Measurements from ENCODE around the gene RARRES2.
"Not testable (repeated sequence)": the region's sequence is repeated elsewhere in the genome, so short reads cannot be mapped to it uniquely, and the experiment has no call there.

The RARRES2 gene

DNA sequence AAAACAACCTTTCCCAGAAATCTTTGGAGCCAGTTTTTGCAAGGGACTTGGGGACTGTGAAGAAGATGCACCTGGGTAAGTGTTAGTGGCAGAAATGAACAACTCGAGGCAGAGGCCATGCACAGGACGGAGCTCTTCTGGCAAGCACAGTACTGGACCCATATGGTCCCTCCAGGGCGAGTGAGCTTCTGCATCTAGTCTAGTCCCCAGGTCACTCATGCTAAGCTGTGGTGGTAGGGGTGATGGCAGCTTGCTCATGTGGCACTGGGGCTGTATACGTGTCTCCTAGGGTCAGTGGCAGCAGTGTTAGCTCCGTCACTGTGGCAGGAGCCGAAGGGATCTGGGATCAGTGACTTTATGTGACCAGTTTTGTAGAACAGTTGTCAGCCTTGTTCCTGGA, 27.6 kb downstream of the RARRES2 start:
- no peak for DNase-seq

GRCh38 chr7:150313367-150313809, 28.0 kb downstream of the RARRES2 start:
- DNase-seq: no peak

GRCh38 chr7:150312649-150313366, 28.6 kb downstream of the RARRES2 start:
- not testable (repeated sequence) for DNase-seq

DNA sequence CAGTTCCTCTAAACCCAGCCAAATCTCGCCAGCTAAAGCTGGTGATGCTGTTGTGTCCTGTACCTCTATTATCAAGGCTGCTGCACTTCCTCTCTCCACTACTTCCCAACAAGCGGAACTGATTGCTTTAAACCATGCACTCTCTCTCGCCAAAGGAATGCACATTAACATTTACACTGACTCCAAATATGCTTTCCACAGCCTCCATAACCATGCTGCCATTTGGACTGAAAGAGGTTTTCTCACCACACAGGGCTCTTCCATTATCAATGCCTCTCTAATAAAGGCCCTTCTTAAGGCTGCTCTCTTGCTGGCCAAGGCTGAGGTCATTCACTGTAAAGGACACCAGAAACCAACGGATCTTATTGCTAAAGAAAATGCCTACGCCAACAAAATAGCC, 29.7 kb downstream of the RARRES2 start:
- no peak for DNase-seq

GRCh38 chr7:150311146-150311545, 30.3 kb downstream of the RARRES2 start:
- no peak for DNase-seq

- no peak for DNase-seq
These were observed 32.9 kb downstream of the RARRES2 start for GRCh38 chr7:150308575-150308974.

DNA sequence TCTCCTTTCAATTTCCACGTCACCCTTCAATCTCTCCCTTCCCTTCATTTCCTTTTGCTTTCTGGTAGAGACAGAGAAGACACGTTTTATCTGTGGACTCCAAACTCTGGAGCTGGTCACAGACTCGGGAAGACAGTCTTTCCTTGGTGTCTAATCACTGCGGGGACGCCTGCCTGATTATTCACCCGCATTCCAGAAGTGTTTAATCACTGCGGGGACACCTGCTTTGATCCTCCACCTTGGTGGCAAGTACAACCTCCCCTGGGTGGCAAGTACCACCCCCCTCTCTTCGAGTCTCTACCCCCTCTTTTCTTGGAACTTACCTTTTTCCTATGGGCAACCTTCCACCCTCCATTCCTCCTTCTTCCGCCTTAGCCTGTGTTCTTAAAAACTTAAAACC, 33.5 kb downstream of the RARRES2 start:
- no peak for DNase-seq

DNA sequence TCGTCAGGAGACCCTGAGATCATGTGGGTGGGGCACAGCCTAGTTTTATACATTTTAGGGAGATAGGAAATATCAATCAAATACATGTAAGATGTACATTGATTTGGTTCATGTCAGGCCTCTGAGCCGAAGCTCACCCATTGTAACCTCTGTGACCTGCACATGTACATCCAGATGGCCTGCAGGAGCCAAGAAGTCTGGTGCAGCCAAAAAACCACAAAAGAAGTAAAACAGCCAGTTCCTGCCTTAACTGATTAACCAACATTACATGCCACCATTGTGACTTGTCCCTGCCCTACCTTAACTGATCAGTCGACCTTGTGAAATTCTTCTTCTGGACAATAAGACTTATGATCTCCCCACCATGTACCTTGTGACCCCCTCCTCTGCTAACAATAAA, 34.3 kb downstream of the RARRES2 start:
- DNase-seq: no peak

- DNase-seq: not testable (repeated sequence)
These were observed 35.1 kb downstream of the RARRES2 start for GRCh38 chr7:150306377-150306776.

DNA sequence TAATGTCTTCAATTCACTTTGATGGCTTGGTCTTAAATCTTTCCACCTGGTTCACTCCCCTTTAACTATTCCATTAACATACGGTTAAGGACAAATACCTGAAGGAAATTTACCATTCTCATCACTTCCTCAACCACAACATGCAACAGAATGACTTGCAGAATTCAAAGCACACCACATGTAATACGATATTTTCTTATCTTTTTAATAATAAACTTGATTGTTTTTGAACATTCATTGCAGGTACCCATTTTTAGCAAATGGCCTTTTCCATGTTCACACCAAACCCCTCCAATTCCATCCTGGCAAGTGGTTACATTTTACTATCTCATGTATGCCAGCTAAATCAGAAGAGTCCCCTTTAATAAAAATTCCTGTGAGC, 35.5 kb downstream of the RARRES2 start:
- not testable (repeated sequence) for DNase-seq

- DNase-seq: not testable (repeated sequence)
These were observed 36.0 kb downstream of the RARRES2 start for GRCh38 chr7:150305259-150305902.

GRCh38 chr7:150304499-150305258, 36.8 kb downstream of the RARRES2 start:
- DNase-seq: not testable (repeated sequence)

GRCh38 chr7:150302908-150303310, 38.5 kb downstream of the RARRES2 start:
- DNase-seq: not testable (repeated sequence)

DNA sequence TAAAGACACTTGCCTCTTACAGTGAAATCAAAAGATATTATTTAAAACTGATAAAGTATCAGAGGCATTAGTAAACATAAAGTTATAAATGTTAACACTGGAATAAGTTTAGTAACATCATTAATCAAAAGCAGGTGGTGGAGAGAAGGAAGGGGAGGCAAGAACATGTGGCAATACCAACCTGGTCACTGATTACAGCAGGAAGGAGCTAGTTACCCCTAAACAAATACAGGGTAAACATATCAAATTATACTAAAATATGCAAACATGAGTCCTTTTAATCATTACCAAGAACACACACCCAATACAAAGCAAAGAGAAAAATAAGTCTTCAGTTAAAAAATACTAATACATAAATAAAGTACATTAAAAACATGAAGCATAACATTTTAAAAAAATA, 43.5 kb downstream of the RARRES2 start:
- DNase-seq: not testable (repeated sequence)

GRCh38 chr7:150296802-150297201, 44.6 kb downstream of the RARRES2 start:
- DNase-seq: not testable (repeated sequence)

DNA sequence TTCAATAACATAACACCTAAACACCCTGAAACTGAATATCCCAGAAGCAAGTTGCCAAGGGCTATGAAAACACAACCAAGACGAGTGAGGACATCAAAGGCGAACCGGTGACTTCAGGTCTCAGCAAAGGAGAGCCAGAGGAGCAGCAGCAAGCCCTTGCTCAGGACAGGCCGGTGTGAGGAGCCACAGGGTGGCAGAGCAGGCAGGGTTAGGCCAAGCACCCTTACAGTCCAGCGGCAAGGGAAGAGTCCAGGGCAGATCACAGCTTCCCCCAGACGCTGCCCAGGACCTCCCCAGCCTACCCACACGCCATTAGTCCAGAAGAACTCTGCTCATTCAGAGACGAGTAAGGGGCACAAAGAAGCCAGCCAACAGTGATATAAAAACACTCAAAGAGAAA, 45.8 kb downstream of the RARRES2 start:
- not testable (repeated sequence) for DNase-seq

DNA sequence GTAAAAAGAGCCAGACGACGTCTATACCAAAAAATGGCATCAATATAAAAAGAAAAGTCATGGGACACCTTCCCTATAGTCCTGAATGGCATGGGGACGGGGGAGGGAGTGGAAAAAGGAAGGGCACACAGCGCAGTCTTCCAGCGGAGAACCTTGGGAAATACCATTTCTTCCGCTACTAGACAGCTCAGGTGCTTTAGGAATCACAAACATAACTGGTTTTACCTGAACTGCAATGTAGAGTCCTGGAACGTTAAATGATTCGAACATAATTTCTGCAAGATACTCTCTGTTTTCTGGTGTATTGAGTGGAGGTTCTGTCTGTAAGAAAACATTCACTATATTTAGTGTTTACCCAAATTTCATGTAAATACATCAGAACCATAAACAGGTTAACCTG, 46.4 kb downstream of the RARRES2 start:
- DNase-seq: not testable (repeated sequence)

GRCh38 chr7:150290317-150290716, 51.1 kb downstream of the RARRES2 start:
- DNase-seq: not testable (repeated sequence)

DNA sequence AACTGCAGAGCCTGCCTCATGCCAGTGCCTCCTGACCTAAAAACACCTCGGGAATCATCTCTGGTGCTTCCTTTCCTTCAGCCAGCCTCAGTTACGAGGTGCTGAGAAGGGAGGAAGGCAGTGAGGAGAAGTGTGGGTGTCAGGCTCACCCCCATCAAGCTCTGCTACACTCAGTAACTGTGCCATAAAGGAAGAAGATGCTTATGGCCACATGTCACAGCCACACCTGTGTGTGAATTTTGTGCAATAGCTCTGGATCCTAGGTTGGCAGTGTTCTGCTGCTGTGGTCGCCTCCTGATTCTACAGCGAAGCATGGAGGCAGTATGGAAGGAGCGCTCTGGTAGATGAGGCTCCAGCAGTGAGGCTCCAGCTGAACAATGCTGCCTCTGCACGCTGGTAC, 52.6 kb downstream of the RARRES2 start:
- DNase-seq: not testable (repeated sequence)
